Omental fat pad (tissue), 4 donors: ENCODE data around the gene ERICH2. TPM values are rescaled to one million over a fixed set of nuclear protein-coding genes. Genes with fewer than 3 reads are reported as not detected.

ENCODE experiments used
- ATAC-seq: fragments of 150-250 bp; one replicate; pipeline ENCODE4 v1.9.1; 2016; ENCODE audit warnings: mild to moderate bottlenecking, moderate library complexity; ENCODE audit not compliant: low FRiP score
- DNase-seq: peaks from one replicate; pipeline ENCODE4 v3.0.0-alpha.2; 2019; ENCODE audit warnings: low spot score
- CTCF ChIP-seq, 3 donors: fragments of 450-650 bp; IDR thresholded peaks; one replicate each; pipeline ENCODE4 v1.5.1; 2016 to 2017; ENCODE audit warnings: antibody characterized with exemption in 3 of 3, mild to moderate bottlenecking in 3 of 3, moderate library complexity in 2 of 3
- total RNA-seq, 4 donors: library from RNA; depleted of rRNA; stranded (reverse); fragments of >200 nt; gene quantifications; one replicate each; pipeline ENCODE4 v1.1.0, GENCODE V29; 2016

The ERICH2 gene
- total RNA-seq, 4 donors from 2014 or later = not detected

GRCh38 chr2:170763232-170763631 lies 6.9 kb upstream of the ERICH2 start:
- no peak for TF ChIP-seq CTCF (IDR thresholded peaks at IDR 0.05)
- ATAC-seq = no peak
- DNase-seq = no peak

GRCh38 chr2:170764880-170765261 lies 5.3 kb upstream of the ERICH2 start:
- TF ChIP-seq CTCF (IDR thresholded peaks at IDR 0.05) = no peak
- DNase-seq (no peak), ATAC-seq (no peak)

- no peak for TF ChIP-seq CTCF (IDR thresholded peaks at IDR 0.05)
- no peak for ATAC-seq
- no peak for DNase-seq
Observed at GRCh38 chr2:170766693-170767092, 3.5 kb upstream of the ERICH2 start.

- no peak for TF ChIP-seq CTCF (IDR thresholded peaks at IDR 0.05)
- ATAC-seq (peak; percentile 90), DNase-seq (no peak)
Observed at GRCh38 chr2:170770606-170771420, 635 bp downstream of the ERICH2 start.

- no peak for ATAC-seq
- DNase-seq = no peak
- TF ChIP-seq CTCF (IDR thresholded peaks at IDR 0.05) = no peak
Observed at GRCh38 chr2:170771421-170771937, 1.3 kb downstream of the ERICH2 start.

GRCh38 chr2:170772295-170772694 lies 2.1 kb downstream of the ERICH2 start:
- ATAC-seq = no peak
- DNase-seq = no peak
- no peak for TF ChIP-seq CTCF (IDR thresholded peaks at IDR 0.05)

- no peak for ATAC-seq
- DNase-seq = no peak
- no peak for TF ChIP-seq CTCF (IDR thresholded peaks at IDR 0.05)
Observed at GRCh38 chr2:170774074-170774473, 3.9 kb downstream of the ERICH2 start.
